GM23338 (cell line): ENCODE measurements around the gene CACNA2D3. TPM values are rescaled to one million over a fixed set of nuclear protein-coding genes. Genes with fewer than 3 reads are reported as not detected.
A peak's percentile ranks its signal among the peaks of the same experiment; 100 is the strongest.

ENCODE experiments used
- ATAC-seq: fragments of 200-7000 bp; cut with Tn5 transposase; 3 replicates; pipeline ENCODE4 v1.9.1; 2020
- DNase-seq: peaks from one replicate; pipeline ENCODE4 v3.0.0-alpha.2; 2015; ENCODE audit warnings: low spot score
- H2AFZ ChIP-seq: fragments of 200-600 bp; sonication (generic); 2 replicates; pipeline ENCODE4 v1.8.0; 2016; ENCODE audit warnings: antibody characterized with exemption, mild to moderate bottlenecking, moderate library complexity
- H3F3A ChIP-seq: fragments of 200-600 bp; sonication (generic); replicated peaks from 2 replicates; pipeline ENCODE4 v1.8.0; 2017; ENCODE audit warnings: antibody characterized with exemption, mixed run types, low read depth
- H3K27ac ChIP-seq: fragments of 200-600 bp; sonication (generic); 2 replicates; pipeline ENCODE4 v1.6.1; 2016; ENCODE audit warnings: low read depth
- H3K27me3 ChIP-seq: fragments of 200-600 bp; sonication (generic); 2 replicates; pipeline ENCODE4 v1.8.0; 2016; ENCODE audit warnings: mild to moderate bottlenecking, mixed run types, moderate library complexity; ENCODE audit not compliant: insufficient read depth
- H3K36me3 ChIP-seq: fragments of 200-600 bp; sonication (generic); 2 replicates; pipeline ENCODE4 v1.8.0; 2016; ENCODE audit warnings: mild to moderate bottlenecking; ENCODE audit not compliant: insufficient read depth
- H3K4me1 ChIP-seq: fragments of 200-600 bp; sonication (generic); 2 replicates; pipeline ENCODE4 v1.8.0; 2016; ENCODE audit warnings: mild to moderate bottlenecking, moderate library complexity; ENCODE audit not compliant: insufficient read depth
- H3K4me2 ChIP-seq: fragments of 200-600 bp; sonication (generic); 2 replicates; pipeline ENCODE4 v1.7.1; 2017; ENCODE audit warnings: mixed run types
- H3K4me3 ChIP-seq: fragments of 200-600 bp; sonication (generic); 2 replicates; pipeline ENCODE4 v1.6.1; 2016; ENCODE audit warnings: mixed run types
- H3K79me2 ChIP-seq: fragments of 200-600 bp; sonication (generic); replicated peaks from 2 replicates; pipeline ENCODE4 v1.8.0; 2017; ENCODE audit warnings: mild to moderate bottlenecking; ENCODE audit not compliant: insufficient read depth
- H3K9me2 ChIP-seq: fragments of 200-600 bp; sonication (generic); 2 replicates; pipeline ENCODE4 v1.8.0; 2017; ENCODE audit not compliant: insufficient read depth
- H4K20me1 ChIP-seq: fragments of 200-600 bp; sonication (generic); replicated peaks from 2 replicates; pipeline ENCODE4 v1.8.0; 2017; ENCODE audit warnings: mild to moderate bottlenecking; ENCODE audit not compliant: insufficient read depth
- H3K27ac Mint-ChIP-seq: 2 replicates; pipeline ENCODE4 v1.8.0; 2020; ENCODE audit warnings: inconsistent platforms, mild to moderate bottlenecking, moderate library complexity, mixed read lengths
- H3K27me3 Mint-ChIP-seq: 3 replicates; pipeline ENCODE4 v1.8.0; 2022; ENCODE audit warnings: low read depth, mild to moderate bottlenecking, moderate library complexity, mixed read lengths, inconsistent platforms; ENCODE audit not compliant: insufficient read depth, poor library complexity
- H3K36me3 Mint-ChIP-seq: 3 replicates; pipeline ENCODE4 v1.8.0; 2021; ENCODE audit warnings: low read depth, mild to moderate bottlenecking, inconsistent platforms, moderate library complexity, mixed read lengths
- H3K4me1 Mint-ChIP-seq: 3 replicates; pipeline ENCODE4 v1.8.0; 2020; ENCODE audit warnings: mild to moderate bottlenecking, inconsistent platforms, mixed read lengths
- H3K4me3 Mint-ChIP-seq: 3 replicates; pipeline ENCODE4 v1.8.0; 2021; ENCODE audit warnings: moderate library complexity, mild to moderate bottlenecking, inconsistent platforms, mixed read lengths
- H3K9me3 Mint-ChIP-seq: 3 replicates; pipeline ENCODE4 v1.8.0; 2020; ENCODE audit warnings: moderate library complexity, mild to moderate bottlenecking, inconsistent platforms, mixed read lengths
- EZH2 ChIP-seq: fragments of 200-600 bp; sonication (generic); IDR thresholded peaks from one replicate; pipeline ENCODE4 v1.8.0; 2017; ENCODE audit warnings: antibody characterized with exemption, mild to moderate bottlenecking, low read depth; ENCODE audit not compliant: unreplicated experiment
- JUNB ChIP-seq: IDR thresholded peaks from one replicate; pipeline ENCODE4 v1.6.1; 2016; ENCODE audit warnings: antibody characterized with exemption; ENCODE audit not compliant: unreplicated experiment
- polyA plus RNA-seq: library from polyadenylated mRNA; unstranded; fragments of >200 nt; fragmentation: Nextera tagmentation; extraction: Ambion mirVana; gene quantifications from 2 replicates; pipeline ENCODE4 v1.2.1, GENCODE V29; 2016
- total RNA-seq: library from RNA; depleted of rRNA; stranded (reverse); fragments of >200 nt; shearing (Covaris generic); gene quantifications from 2 replicates; pipeline ENCODE4 v1.2.3, GENCODE V29; 2014
- TF ChIP-seq, protein P1 (sequence below): fragments of 250-450 bp; sonication (Bioruptor Pico); IDR thresholded peaks from 2 replicates; pipeline ENCODE4 v1.5.0; 2020; ENCODE audit warnings: mild to moderate bottlenecking, moderate library complexity

CACNA2D3 gene
- total and polyA plus RNA-seq, 2 experiments from 2014 or later: 2.2 to 2.3 TPM

DNA sequence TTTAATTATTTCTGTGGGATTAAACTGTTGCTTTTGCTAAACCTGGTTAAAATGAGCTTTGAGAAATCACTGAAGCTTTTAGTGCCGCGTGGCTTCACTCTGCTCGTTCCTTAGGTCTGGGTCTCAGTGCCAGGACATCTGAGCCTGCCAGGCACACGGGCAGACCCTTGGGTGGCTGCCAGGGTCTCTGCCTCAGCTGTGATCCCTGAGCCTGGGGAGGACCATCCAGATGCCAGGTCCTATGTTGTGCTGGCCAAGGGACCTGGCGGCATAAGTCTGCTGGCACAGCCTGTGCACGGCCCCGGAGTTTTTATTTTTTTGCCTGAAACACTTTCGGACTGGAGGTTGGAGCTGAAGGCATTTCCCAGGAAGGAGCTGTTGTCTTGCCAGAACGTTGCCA is 477.4 kb downstream of the CACNA2D3 start (continued):
- TF ChIP-seq, protein P1, sequence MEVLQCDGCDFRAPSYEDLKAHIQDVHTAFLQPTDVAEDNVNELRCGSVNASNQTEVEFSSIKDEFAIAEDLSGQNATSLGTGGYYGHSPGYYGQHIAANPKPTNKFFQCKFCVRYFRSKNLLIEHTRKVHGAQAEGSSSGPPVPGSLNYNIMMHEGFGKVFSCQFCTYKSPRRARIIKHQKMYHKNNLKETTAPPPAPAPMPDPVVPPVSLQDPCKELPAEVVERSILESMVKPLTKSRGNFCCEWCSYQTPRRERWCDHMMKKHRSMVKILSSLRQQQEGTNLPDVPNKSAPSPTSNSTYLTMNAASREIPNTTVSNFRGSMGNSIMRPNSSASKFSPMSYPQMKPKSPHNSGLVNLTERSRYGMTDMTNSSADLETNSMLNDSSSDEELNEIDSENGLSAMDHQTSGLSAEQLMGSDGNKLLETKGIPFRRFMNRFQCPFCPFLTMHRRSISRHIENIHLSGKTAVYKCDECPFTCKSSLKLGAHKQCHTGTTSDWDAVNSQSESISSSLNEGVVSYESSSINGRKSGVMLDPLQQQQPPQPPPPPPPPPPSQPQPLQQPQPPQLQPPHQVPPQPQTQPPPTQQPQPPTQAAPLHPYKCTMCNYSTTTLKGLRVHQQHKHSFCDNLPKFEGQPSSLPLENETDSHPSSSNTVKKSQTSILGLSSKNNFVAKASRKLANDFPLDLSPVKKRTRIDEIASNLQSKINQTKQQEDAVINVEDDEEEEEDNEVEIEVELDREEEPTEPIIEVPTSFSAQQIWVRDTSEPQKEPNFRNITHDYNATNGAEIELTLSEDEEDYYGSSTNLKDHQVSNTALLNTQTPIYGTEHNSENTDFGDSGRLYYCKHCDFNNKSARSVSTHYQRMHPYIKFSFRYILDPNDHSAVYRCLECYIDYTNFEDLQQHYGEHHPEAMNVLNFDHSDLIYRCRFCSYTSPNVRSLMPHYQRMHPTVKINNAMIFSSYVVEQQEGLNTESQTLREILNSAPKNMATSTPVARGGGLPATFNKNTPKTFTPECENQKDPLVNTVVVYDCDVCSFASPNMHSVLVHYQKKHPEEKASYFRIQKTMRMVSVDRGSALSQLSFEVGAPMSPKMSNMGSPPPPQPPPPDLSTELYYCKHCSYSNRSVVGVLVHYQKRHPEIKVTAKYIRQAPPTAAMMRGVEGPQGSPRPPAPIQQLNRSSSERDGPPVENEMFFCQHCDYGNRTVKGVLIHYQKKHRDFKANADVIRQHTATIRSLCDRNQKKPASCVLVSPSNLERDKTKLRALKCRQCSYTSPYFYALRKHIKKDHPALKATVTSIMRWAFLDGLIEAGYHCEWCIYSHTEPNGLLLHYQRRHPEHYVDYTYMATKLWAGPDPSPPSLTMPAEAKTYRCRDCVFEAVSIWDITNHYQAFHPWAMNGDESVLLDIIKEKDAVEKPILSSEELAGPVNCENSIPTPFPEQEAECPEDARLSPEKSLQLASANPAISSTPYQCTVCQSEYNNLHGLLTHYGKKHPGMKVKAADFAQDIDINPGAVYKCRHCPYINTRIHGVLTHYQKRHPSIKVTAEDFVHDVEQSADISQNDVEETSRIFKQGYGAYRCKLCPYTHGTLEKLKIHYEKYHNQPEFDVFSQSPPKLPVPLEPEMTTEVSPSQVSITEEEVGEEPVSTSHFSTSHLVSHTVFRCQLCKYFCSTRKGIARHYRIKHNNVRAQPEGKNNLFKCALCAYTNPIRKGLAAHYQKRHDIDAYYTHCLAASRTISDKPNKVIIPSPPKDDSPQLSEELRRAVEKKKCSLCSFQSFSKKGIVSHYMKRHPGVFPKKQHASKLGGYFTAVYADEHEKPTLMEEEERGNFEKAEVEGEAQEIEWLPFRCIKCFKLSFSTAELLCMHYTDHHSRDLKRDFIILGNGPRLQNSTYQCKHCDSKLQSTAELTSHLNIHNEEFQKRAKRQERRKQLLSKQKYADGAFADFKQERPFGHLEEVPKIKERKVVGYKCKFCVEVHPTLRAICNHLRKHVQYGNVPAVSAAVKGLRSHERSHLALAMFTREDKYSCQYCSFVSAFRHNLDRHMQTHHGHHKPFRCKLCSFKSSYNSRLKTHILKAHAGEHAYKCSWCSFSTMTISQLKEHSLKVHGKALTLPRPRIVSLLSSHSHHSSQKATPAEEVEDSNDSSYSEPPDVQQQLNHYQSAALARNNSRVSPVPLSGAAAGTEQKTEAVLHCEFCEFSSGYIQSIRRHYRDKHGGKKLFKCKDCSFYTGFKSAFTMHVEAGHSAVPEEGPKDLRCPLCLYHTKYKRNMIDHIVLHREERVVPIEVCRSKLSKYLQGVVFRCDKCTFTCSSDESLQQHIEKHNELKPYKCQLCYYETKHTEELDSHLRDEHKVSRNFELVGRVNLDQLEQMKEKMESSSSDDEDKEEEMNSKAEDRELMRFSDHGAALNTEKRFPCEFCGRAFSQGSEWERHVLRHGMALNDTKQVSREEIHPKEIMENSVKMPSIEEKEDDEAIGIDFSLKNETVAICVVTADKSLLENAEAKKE (CRISPR knock-in tag): no peak
- TF ChIP-seq JUNB: no peak

DNA sequence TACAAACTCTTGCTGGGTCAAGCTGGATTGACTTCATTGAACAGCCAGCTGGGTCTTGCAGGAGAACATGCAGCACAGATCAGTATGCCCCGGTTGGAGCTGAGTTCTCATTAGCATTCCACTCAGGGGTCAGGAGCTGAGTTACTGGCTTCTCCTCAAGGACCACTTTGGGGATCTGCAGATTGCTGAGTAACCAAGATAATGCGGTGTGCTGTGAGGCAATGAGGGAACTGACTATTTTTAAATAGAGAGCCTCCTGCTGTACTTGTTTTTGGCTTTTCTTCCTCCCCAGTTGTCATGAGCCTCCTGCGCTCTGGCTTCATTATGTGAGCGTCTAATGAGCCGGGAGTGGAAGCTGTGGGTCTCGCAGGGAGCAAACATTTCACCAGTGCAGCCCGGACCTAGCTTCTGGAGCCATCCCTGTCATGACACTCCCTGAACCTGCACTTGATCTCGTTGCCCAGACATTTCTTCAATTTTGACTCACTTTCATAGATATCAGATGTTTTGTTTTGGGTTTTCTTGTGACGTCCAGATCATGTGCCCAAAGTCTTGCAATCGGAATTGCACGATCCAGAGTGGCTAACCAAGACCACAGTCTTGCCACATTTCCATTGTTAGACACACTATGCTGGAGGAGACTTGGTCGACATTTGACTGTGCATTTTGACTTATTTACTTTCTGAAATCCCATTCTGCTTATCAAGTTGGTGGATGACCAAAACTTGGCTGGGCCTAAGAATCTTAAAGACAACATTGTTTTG is 478.3 kb downstream of the CACNA2D3 start:
- H3K4me1 ChIP-seq: peaks cover 20% of the 10 kb centered on the region
- DNase-seq: peak; percentile 21

More for the DNA sequence above, 478.3 kb downstream of the CACNA2D3 start:
- H3K27ac Mint-ChIP-seq: no peak overlapping the region
- no peaks in the 10 kb centered on the region for H3K79me2 ChIP-seq
- H3K4me1 Mint-ChIP-seq: peaks cover 35% of the 10 kb centered on the region
- H3K9me3 Mint-ChIP-seq: no peaks in the 10 kb centered on the region
- no peaks in the 10 kb centered on the region for H3K36me3 Mint-ChIP-seq
- peak overlapping the region; percentile 74 for H3K4me2 ChIP-seq
- peaks cover 14% of the 10 kb centered on the region for H3K9me2 ChIP-seq
- no peak overlapping the region for H3K4me3 ChIP-seq
- ATAC-seq: peak; percentile 68
- no peaks in the 10 kb centered on the region for H3K27me3 ChIP-seq
- H3K36me3 ChIP-seq: no peaks in the 10 kb centered on the region
- H3K27me3 Mint-ChIP-seq: peaks cover 8% of the 10 kb centered on the region
- H4K20me1 ChIP-seq: no peaks in the 10 kb centered on the region
- H3K4me3 Mint-ChIP-seq: no peak overlapping the region
- no peak overlapping the region for H3K27ac ChIP-seq
- TF ChIP-seq EZH2: no peak
- TF ChIP-seq, protein P1 (CRISPR knock-in tag): peak; percentile 64; the same call in 1 of the 2 replicates
- H3F3A ChIP-seq: no peaks in the 10 kb centered on the region
- H2AFZ ChIP-seq: peak overlapping the region; percentile 93; the same call in 1 of the 2 replicates
